NK-92 (cell line): ENCODE results near the gene RPP21.

Experiments
- DNase-seq: peaks from one replicate; lab custom pipeline; 2025; ENCODE audit not compliant: unreplicated experiment; lab: John Stamatoyannopoulos, UW

The RPP21 gene

GRCh38 chr6:30344868-30345671, at the start of gene RPP21:
TSS of gene RPP21 (plus strand) at chr6:30345156. CDS start at chr6:30345172, 16 bp downstream.
- peak; percentile 12 for DNase-seq

GRCh38 chr6:30295837-30296236, 49.1 kb upstream of the RPP21 start:
- no peak for DNase-seq

- no peak for DNase-seq
These were observed 41.0 kb upstream of the RPP21 start for GRCh38 chr6:30304002-30304401.

- no peak for DNase-seq
These were observed 33.9 kb upstream of the RPP21 start for GRCh38 chr6:30311101-30311500.

- no peak for DNase-seq
These were observed 33.3 kb upstream of the RPP21 start for GRCh38 chr6:30311671-30312070.

- no peak for DNase-seq
These were observed 32.7 kb upstream of the RPP21 start for GRCh38 chr6:30312266-30312665.

GRCh38 chr6:30312676-30313321, 32.2 kb upstream of the RPP21 start:
- DNase-seq = no peak

- no peak for DNase-seq
These were observed 29.8 kb upstream of the RPP21 start for GRCh38 chr6:30315156-30315555.

- DNase-seq = no peak
These were observed 26.9 kb upstream of the RPP21 start for GRCh38 chr6:30317913-30318589.

GRCh38 chr6:30319146-30319835, 25.7 kb upstream of the RPP21 start:
- no peak for DNase-seq

- no peak for DNase-seq
These were observed 23.1 kb upstream of the RPP21 start for GRCh38 chr6:30321692-30322388.

- DNase-seq = no peak
These were observed 22.1 kb upstream of the RPP21 start for GRCh38 chr6:30322527-30323501.

GRCh38 chr6:30323806-30324205, 21.1 kb upstream of the RPP21 start:
- no peak for DNase-seq

GRCh38 chr6:30325150-30325872, 19.6 kb upstream of the RPP21 start:
- DNase-seq = no peak

- peak; percentile 27 for DNase-seq
These were observed 19.0 kb upstream of the RPP21 start for GRCh38 chr6:30325873-30326525.

- DNase-seq = peak; percentile 28
These were observed 18.3 kb upstream of the RPP21 start, which contains the start of gene TRIM39 for GRCh38 chr6:30326526-30327231. TSS of gene TRIM39 (plus strand) at chr6:30326927. CDS start at chr6:30329318, 2,391 bp downstream.

GRCh38 chr6:30327232-30327746, 17.7 kb upstream of the RPP21 start:
- no peak for DNase-seq
